GM12873 (cell line): ENCODE measurements around the gene GLI3.

Experiments used
- TF ChIP-seq, protein P1 (sequence below): IDR thresholded peaks from 2 replicates; pipeline ENCODE4 v1.5.1; 2012; ENCODE audit warnings: low read depth, mild to moderate bottlenecking, moderate library complexity, low read length, control low read depth; ENCODE audit not compliant: insufficient read depth; ENCODE audit errors: missing control alignments

Gene GLI3

DNA sequence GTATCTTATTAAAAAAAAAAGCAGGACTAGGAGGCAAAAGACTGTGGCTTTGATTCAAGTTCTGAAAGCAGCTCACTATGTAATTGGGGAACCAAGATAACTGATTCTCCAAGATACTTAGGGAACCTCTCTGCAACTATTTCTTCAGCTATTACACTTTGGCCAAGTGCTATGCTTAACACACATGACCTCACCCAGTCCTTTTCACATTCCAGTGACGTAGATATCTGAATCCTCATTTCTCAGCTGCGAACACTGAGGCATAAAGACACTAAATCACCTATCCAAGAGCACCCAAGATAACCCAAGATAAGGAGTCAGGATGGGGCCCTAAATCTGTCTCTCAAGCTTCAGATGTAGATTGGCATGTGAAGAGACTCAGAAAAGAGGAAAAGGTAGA is 133.6 kb downstream of the GLI3 start:
- TF ChIP-seq, protein P1, sequence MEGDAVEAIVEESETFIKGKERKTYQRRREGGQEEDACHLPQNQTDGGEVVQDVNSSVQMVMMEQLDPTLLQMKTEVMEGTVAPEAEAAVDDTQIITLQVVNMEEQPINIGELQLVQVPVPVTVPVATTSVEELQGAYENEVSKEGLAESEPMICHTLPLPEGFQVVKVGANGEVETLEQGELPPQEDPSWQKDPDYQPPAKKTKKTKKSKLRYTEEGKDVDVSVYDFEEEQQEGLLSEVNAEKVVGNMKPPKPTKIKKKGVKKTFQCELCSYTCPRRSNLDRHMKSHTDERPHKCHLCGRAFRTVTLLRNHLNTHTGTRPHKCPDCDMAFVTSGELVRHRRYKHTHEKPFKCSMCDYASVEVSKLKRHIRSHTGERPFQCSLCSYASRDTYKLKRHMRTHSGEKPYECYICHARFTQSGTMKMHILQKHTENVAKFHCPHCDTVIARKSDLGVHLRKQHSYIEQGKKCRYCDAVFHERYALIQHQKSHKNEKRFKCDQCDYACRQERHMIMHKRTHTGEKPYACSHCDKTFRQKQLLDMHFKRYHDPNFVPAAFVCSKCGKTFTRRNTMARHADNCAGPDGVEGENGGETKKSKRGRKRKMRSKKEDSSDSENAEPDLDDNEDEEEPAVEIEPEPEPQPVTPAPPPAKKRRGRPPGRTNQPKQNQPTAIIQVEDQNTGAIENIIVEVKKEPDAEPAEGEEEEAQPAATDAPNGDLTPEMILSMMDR: no peak

DNA sequence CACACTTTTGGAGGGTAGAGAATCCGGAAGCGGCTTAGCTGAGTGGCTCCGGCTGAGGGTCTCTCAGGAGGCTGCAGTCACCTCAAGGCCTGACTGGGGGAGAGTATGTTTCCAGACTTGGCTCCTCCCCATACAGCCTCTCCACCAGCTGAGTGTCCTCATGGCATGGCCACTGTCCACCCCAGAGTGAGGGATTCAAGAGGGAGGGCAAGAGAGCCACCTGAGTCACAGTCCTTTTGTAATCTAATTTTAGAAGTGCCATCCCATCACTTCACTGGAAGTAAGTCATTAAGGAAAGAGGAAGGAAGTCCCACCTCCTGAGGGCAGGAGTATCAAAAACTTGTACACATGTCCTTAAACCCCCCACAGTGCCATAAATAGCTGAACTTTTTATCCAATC is 134.0 kb downstream of the GLI3 start:
- TF ChIP-seq, protein P1: no peak

DNA sequence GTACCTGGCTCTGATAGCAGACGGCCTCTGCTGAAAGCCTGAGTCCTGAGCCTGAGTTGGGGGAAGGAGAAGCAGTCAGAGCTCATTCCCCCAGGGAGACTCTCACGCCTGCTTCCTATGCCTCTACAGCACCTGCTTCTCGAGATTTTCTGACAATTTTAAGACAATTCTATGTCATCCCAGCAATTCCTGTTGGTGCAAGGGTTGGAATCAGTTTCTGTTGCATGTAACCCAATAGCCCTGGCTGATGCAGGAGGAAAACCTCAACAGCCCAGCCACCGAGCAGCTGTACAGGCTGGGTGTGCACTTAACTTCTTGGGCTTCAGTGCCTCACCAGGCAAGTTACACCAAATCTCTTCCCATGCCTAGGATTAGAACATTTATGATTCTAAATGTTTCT is 134.7 kb downstream of the GLI3 start:
- TF ChIP-seq, protein P1: no peak

DNA sequence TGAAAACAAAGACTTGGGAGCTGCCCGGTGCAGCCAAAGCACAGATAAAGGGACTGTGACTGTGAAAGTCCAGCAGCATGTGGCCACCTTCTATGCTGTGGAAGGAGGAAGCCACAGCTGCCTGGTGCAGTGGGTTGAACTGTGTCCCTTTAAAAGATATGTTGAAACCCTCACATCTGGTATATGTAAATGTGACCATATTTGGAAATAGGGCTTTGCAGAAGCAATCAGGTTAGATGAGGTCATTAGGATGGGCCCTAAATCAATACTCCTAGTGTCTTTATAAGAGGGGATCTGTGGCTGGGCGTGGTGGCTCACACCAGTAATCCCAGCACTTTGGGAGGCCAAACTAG is 136.9 kb downstream of the GLI3 start:
- TF ChIP-seq, protein P1: no peak

DNA sequence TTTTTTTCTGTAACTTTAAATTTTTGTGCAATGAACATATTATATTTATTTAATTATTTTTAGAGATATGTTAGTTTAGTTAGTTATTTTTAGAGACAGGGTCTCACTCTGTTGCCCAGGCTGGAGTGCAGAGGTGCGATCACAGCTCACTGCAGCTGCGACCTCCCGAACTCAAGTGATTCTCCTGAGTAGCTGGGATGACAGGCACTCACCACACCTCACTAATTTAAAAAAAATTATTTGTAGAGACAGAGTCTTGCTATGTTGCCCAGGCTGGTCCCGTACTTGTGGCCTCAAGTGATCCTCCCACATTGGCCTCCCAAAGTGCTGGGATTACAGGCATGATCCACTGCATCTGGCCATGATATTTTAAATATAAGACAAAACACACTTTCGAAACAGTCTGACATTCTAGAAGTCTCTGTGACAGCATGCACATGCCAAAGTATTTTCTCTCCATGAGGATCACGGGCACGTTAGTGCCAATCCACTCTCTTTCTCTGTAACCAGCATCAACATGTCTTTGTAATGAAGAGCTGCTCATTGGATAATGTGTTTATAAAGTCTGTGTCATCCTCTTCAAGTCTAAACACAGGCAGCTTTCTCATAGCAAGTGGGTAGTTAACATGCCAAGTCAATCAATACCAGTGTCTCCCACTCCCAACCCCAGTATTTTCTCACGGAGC is 137.4 kb downstream of the GLI3 start:
- TF ChIP-seq, protein P1: no peak

DNA sequence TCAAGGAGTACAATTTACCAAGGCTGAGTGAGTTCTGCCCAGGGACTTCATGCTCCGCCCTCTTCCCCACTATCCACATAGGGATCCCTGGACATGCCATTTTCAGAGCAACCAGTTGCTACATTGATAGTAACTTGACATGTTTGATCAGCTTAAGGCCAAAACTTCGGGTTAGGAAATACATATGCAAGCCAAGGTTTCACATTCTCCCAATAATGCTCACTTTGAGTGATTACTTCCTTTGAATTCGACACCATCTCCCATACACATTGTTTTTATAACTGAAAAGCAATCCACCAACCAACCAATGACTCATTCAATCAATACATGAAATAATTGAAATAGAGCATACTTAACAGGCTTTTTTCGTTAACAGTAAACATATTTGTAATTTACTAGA is 137.9 kb downstream of the GLI3 start:
- TF ChIP-seq, protein P1: no peak

DNA sequence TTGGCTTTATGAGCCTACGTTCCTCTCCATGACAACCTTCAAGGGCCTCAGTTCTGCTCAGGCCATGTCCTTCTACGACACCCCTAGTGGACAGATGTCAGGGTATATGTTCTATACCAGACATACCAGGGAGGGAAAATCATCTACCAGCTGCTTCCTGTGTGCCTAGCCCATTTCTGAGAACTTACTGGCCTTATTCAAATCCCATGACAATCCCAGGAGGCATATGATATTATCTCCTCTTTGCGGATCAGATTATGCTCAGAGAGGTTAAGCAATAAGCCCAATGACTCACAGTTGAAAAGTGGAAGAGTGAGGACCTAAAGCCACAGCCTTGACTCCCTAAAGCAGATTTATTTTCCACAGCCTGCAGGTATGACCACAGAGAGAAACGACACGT is 139.3 kb downstream of the GLI3 start:
- TF ChIP-seq, protein P1: no peak
